GM15510 (cell line): ENCODE data around the gene NUDT14.

Experiments
- POLR2A ChIP-seq: IDR thresholded peaks from 3 replicates; pipeline ENCODE4 v1.6.1; 2011; ENCODE audit warnings: borderline replicate concordance; ENCODE audit not compliant: insufficient read length; ENCODE audit errors: extremely low read depth

The NUDT14 gene

GRCh38 chr14:105176513-105176912, 4.6 kb downstream of the NUDT14 start:
- no peak for TF ChIP-seq POLR2A

- TF ChIP-seq POLR2A: no peak
These were observed 6.9 kb downstream of the NUDT14 start for GRCh38 chr14:105173901-105174894.

- no peak for TF ChIP-seq POLR2A
These were observed 8.0 kb downstream of the NUDT14 start for GRCh38 chr14:105173145-105173544.

- TF ChIP-seq POLR2A: no peak
These were observed 8.6 kb downstream of the NUDT14 start for GRCh38 chr14:105172476-105172875.

GRCh38 chr14:105171004-105171673, 10.0 kb downstream of the NUDT14 start:
- no peak for TF ChIP-seq POLR2A

- no peak for TF ChIP-seq POLR2A
These were observed 11.1 kb downstream of the NUDT14 start for GRCh38 chr14:105169776-105170655.

- no peak for TF ChIP-seq POLR2A
These were observed 12.1 kb downstream of the NUDT14 start for GRCh38 chr14:105168979-105169507.

- TF ChIP-seq POLR2A: no peak
These were observed 12.6 kb downstream of the NUDT14 start, which contains the start of gene JAG2 for GRCh38 chr14:105168496-105168978. Gene JAG2, minus strand, starts transcription at chr14:105168776. Its CDS starts 356 bp downstream, at chr14:105168420.

- no peak for TF ChIP-seq POLR2A
These were observed 13.1 kb downstream of the NUDT14 start for GRCh38 chr14:105168093-105168420.

GRCh38 chr14:105167303-105168092, 13.6 kb downstream of the NUDT14 start:
- TF ChIP-seq POLR2A: no peak

- TF ChIP-seq POLR2A: no peak
These were observed 14.4 kb downstream of the NUDT14 start for GRCh38 chr14:105166571-105167302.

- TF ChIP-seq POLR2A: no peak
These were observed 15.2 kb downstream of the NUDT14 start for GRCh38 chr14:105165761-105166485.
